K562 (cell line): ENCODE results near the gene CEP57. TPM values are rescaled to one million over a fixed set of nuclear protein-coding genes. Genes with fewer than 3 reads are reported as not detected.

Source experiments
- ATAC-seq: fragments of 200-7000 bp; cut with Tn5 transposase; 3 replicates; pipeline ENCODE4 v1.9.1; 2020; ENCODE audit warnings: moderate library complexity
- BruUV-seq: library from RNA; stranded (reverse); fragments of 400-500 nt; replicated peaks from 2 replicates; lab custom pipeline; 2021; lab: Mats Ljungman, UMichigan
- CTCF ChIA-PET: fragments of 300-600 bp; formaldehyde crosslinking; extraction: SDS; loops from one replicate; lab custom pipeline; 2021; ENCODE audit warnings: low intra/inter-chr PET ratio; lab: Yijun Ruan, JAX
- POLR2A ChIA-PET: fragments of 300-600, 350-650 bp; sonication (Branson Sonifier 250); formaldehyde crosslinking; extraction: SDS; loops from one replicate; lab custom pipeline; 2021; ENCODE audit warnings: antibody characterized with exemption, inconsistent platforms; lab: Yijun Ruan, JAX
- DNase-seq, 4 experiments: peaks; one replicate each; pipeline versions ENCODE4 v3.0.0 to v3.0.0-alpha.2; 2011 to 2018; ENCODE audit warnings: low spot score in 3 of 4, mixed read lengths in 3 of 4; ENCODE audit errors: extremely low read depth in 1 of 4
- FAIRE-seq: peaks from 2 replicates; lab custom pipeline; 2011; peaks lifted over from hg19 to GRCh38; lab: Jason Lieb, UNC
- H2AFZ ChIP-seq: 2 replicates; pipeline ENCODE4 v1.6.0; 2011; ENCODE audit warnings: low read depth, low read length, control low read depth, inconsistent platforms
- H3K27ac ChIP-seq: fragments of 200-600 bp; 3 replicates; pipeline ENCODE4 v1.8.0; 2011; ENCODE audit warnings: low read depth, mild to moderate bottlenecking, control low read depth, inconsistent platforms, low read length, moderate library complexity, mixed read lengths; ENCODE audit errors: extremely low read depth
- H3K27me3 ChIP-seq, 2 experiments: fragments of 300-600 bp in 1 of 2; 2 replicates in 1 of 2; 3 replicates in 1 of 2; pipeline versions ENCODE4 v1.6.0 to v1.8.0; 2011; ENCODE audit warnings: inconsistent platforms in 2 of 2, low read length in 2 of 2, mild to moderate bottlenecking in 1 of 2, mixed read lengths in 1 of 2, moderate library complexity in 1 of 2; ENCODE audit not compliant: control insufficient read depth in 2 of 2, insufficient read depth in 2 of 2
- H3K36me3 ChIP-seq: fragments of 300-600 bp; 3 replicates; pipeline ENCODE4 v1.8.0; 2011; ENCODE audit warnings: mild to moderate bottlenecking, low read length, inconsistent platforms; ENCODE audit not compliant: control insufficient read depth, insufficient read depth
- H3K4me1 ChIP-seq, 2 experiments: fragments of 200-600 bp in 1 of 2; replicated peaks in 1 of 2; 2 replicates in 1 of 2; 3 replicates in 1 of 2; pipeline versions ENCODE4 v1.5.1 to v1.8.0; 2011; ENCODE audit warnings: inconsistent platforms in 2 of 2, low read length in 2 of 2, mild to moderate bottlenecking in 1 of 2, mixed read lengths in 1 of 2, moderate library complexity in 1 of 2; ENCODE audit not compliant: control insufficient read depth in 2 of 2, insufficient read depth in 2 of 2
- H3K4me2 ChIP-seq: 2 replicates; pipeline ENCODE4 v1.6.1; 2011; ENCODE audit warnings: low read length, control low read depth, inconsistent platforms, mixed read lengths; ENCODE audit not compliant: insufficient read depth
- H3K4me3 ChIP-seq: fragments of 200-600 bp; sonication (generic), shearing (Covaris generic); 2 replicates; pipeline ENCODE4 v1.5.1; 2016; ENCODE audit warnings: control low read depth, inconsistent platforms
- H3K79me2 ChIP-seq: fragments of 200-600 bp; 3 replicates; pipeline ENCODE4 v1.8.0; 2011; ENCODE audit warnings: low read length, inconsistent platforms; ENCODE audit not compliant: control insufficient read depth, insufficient read depth
- H3K9ac ChIP-seq, 2 experiments: 2 replicates each; pipeline versions ENCODE4 v1.6.0 to v1.6.1; 2011; ENCODE audit warnings: low read depth in 2 of 2, low read length in 2 of 2, control low read depth in 1 of 2, inconsistent platforms in 1 of 2, mild to moderate bottlenecking in 1 of 2, mixed read lengths in 1 of 2; ENCODE audit not compliant: insufficient read depth in 1 of 2
- H3K9me1 ChIP-seq: one replicate; pipeline ENCODE4 v1.6.0; 2011; ENCODE audit warnings: inconsistent platforms, mild to moderate bottlenecking, low read length, moderate library complexity; ENCODE audit not compliant: control insufficient read depth, insufficient read depth
- H3K9me3 ChIP-seq: replicated peaks from 2 replicates; pipeline ENCODE4 v1.5.1; 2011; ENCODE audit warnings: low read depth, low read length, inconsistent platforms; ENCODE audit not compliant: control insufficient read depth, insufficient read depth
- H4K20me1 ChIP-seq: replicated peaks from 2 replicates; pipeline ENCODE4 v1.6.1; 2011; ENCODE audit warnings: low read length, inconsistent platforms, mixed read lengths; ENCODE audit not compliant: control insufficient read depth, insufficient read depth
- CCNT2 ChIP-seq: IDR thresholded peaks from 2 replicates; pipeline ENCODE4 v1.6.1; 2011; ENCODE audit warnings: borderline replicate concordance, low read depth, mild to moderate bottlenecking, moderate library complexity, mixed read lengths, low read length; ENCODE audit not compliant: insufficient read length; ENCODE audit errors: extremely low read depth
- CHD4 ChIP-seq: fragments of 200-600 bp; sonication (generic); IDR thresholded peaks from 3 replicates; pipeline ENCODE4 v1.6.1; 2012; ENCODE audit warnings: low read depth, mild to moderate bottlenecking, mixed read lengths, low read length, inconsistent platforms; ENCODE audit not compliant: insufficient read depth, insufficient replicate concordance, poor library complexity, severe bottlenecking
- CTCF ChIP-seq, 3 experiments: IDR thresholded peaks in 2 of 3; conservative IDR thresholded peaks in 1 of 3; 2 replicates each; pipeline ENCODE4 v1.5.1; 2011 to 2012; ENCODE audit warnings: low read length in 3 of 3, mild to moderate bottlenecking in 3 of 3, control low read depth in 2 of 3, improper control_type of control experiment in 1 of 3, inconsistent platforms in 1 of 3, low read depth in 1 of 3, mixed read lengths in 1 of 3, moderate library complexity in 1 of 3; ENCODE audit not compliant: insufficient read depth in 2 of 3
- ESRRB ChIP-seq: fragments of 250-450 bp; sonication (Bioruptor Pico); IDR thresholded peaks from 2 replicates; pipeline ENCODE4 v1.5.0; 2020; ENCODE audit warnings: mild to moderate bottlenecking, moderate library complexity, borderline replicate concordance
- GATAD2A ChIP-seq: fragments of 450-650 bp; IDR thresholded peaks from 2 replicates; pipeline ENCODE4 v1.6.1; 2017
- HDAC3 ChIP-seq: fragments of 450-650 bp; IDR thresholded peaks from 2 replicates; pipeline ENCODE4 v1.6.1; 2018; ENCODE audit warnings: borderline replicate concordance, mild to moderate bottlenecking, moderate library complexity; ENCODE audit not compliant: partially characterized antibody
- HDGF ChIP-seq: fragments of 450-650 bp; IDR thresholded peaks from 2 replicates; pipeline ENCODE4 v1.6.1; 2016
- MEF2D ChIP-seq: conservative IDR thresholded peaks from 2 replicates; pipeline ENCODE4 v1.6.1; 2016; ENCODE audit warnings: low read depth, missing genetic modification characterization, missing compliant biosample characterization
- NR1H2 ChIP-seq: sonication (generic); formaldehyde crosslinking; IDR thresholded peaks from 2 replicates; pipeline ENCODE4 v1.4.0; 2020; ENCODE audit warnings: mild to moderate bottlenecking, missing genetic modification reagents
- PREB ChIP-seq: sonication (generic); formaldehyde crosslinking; IDR thresholded peaks from 2 replicates; pipeline ENCODE4 v1.8.1; 2023; ENCODE audit warnings: mild to moderate bottlenecking, missing genetic modification reagents
- RBM14 ChIP-seq: fragments of 200-400 bp; formaldehyde crosslinking; IDR thresholded peaks from 2 replicates; pipeline ENCODE4 v1.6.1; 2018; ENCODE audit warnings: low read depth, mild to moderate bottlenecking, low read length, moderate library complexity, borderline replicate concordance; ENCODE audit not compliant: insufficient read depth
- RBM22 ChIP-seq: fragments of 200-400 bp; formaldehyde crosslinking; IDR thresholded peaks from 2 replicates; pipeline ENCODE4 v1.6.1; 2018; ENCODE audit warnings: low read length, low read depth; ENCODE audit not compliant: poor library complexity, severe bottlenecking
- SMARCA5 ChIP-seq: fragments of 450-650 bp; IDR thresholded peaks from 2 replicates; pipeline ENCODE4 v1.6.1; 2016
- TAF15 ChIP-seq: fragments of 200-400 bp; formaldehyde crosslinking; IDR thresholded peaks from 2 replicates; pipeline ENCODE4 v1.6.1; 2017; ENCODE audit warnings: mild to moderate bottlenecking, low read depth, low read length, moderate library complexity
- TRIM28 ChIP-seq: fragments of 450-650 bp; IDR thresholded peaks from 2 replicates; pipeline ENCODE4 v1.6.1; 2017
- ZNF121 ChIP-seq: sonication (generic); formaldehyde crosslinking; conservative IDR thresholded peaks from 2 replicates; pipeline ENCODE4 v1.8.0; 2022; ENCODE audit warnings: missing genetic modification reagents
- WGBS: fragments of 100-300 bp; shearing (Covaris generic); methylation state at CpG from one replicate; pipeline ENCODE4 v1.1.6; 2016; ENCODE audit warnings: low coverage, mixed read lengths; ENCODE audit not compliant: insufficient coverage; ENCODE audit errors: missing lambda C conversion rate; 5-methylcytosine and 5-hydroxymethylcytosine counted together
- in situ Hi-C: fragments of 300-500 bp; cut with MboI; formaldehyde crosslinking; loops from 4 replicates; pipeline ENCODE4 v1.15.0; 2018; ENCODE audit warnings: inconsistent platforms, mixed read lengths
- intact Hi-C: fragments of 100-400 bp; cut with micrococcal nuclease; formaldehyde crosslinking; loops from 2 replicates; pipeline ENCODE4 v1.14.2; 2022
- polyA plus RNA-seq, 8 experiments: library from polyadenylated mRNA; depleted of rRNA in 4 of 8; stranded (reverse) in 5 of 8; unstranded in 3 of 8; fragments of >200 nt; fragmentation: Nextera tagmentation in 2 of 8; fragmentation: Illumina TruSeq in 1 of 8; extraction: Ambion mirVana in 2 of 8; extraction: Trizol in 1 of 8; gene quantifications; 2 replicates each; pipeline versions ENCODE4 v1.2.1 to v1.2.3, GENCODE V29; 2011 to 2014; ENCODE audit warnings: inconsistent platforms in 1 of 8, missing spikeins in 1 of 8
- total RNA-seq, 7 experiments: library from RNA; depleted of rRNA in 6 of 7; stranded (reverse); fragments of >200 nt in 6 of 7; fragmentation: Illumina TruSeq in 2 of 7; extraction: Trizol in 2 of 7; gene quantifications; 2 replicates each; pipeline versions ENCODE4 v1.2.1 to v1.2.3, GENCODE V29; 2011 to 2021; ENCODE audit warnings: low replicate concordance in 1 of 7
- TF ChIP-seq, protein P1 (sequence below): fragments of 450-650 bp; IDR thresholded peaks from 2 replicates; pipeline ENCODE4 v1.6.1; 2018; ENCODE audit warnings: mild to moderate bottlenecking, low read depth; ENCODE audit not compliant: partially characterized antibody

CEP57 gene
- total and polyA plus RNA-seq, 9 of the 15 experiments (the other 6 are each of a cell fraction or from before 2014, with no cell fraction given): 25.1 to 88.1 (median 65.2) TPM

- H3K4me2 ChIP-seq: peak within 1 kb of the TSS; percentile 95
- intact Hi-C loops: loop anchor here (5.0 kb wide), 1 partner anchor 453 kb away; no protein-coding TSS in a partner anchor
- no peaks in the 10 kb centered on the region for H3K27me3 ChIP-seq
- H3K36me3 ChIP-seq: peaks cover 47% of the 10 kb centered on the region
- ATAC-seq (peak; percentile 83), FAIRE-seq (peak; percentile 94), DNase-seq (peak; percentile 85 to 98 (median 90))
- peaks cover 68% of the 10 kb centered on the region for H3K79me2 ChIP-seq
- CTCF ChIA-PET: interaction anchor here (0.6 kb wide), 1 partner anchor 637 kb away, joined by 4 read pairs; no protein-coding TSS in a partner anchor
- peak within 1 kb of the TSS; percentile 96 to 99 for H3K9ac ChIP-seq
- BruUV-seq: TSS peak; percentile 50
- peak within 1 kb of the TSS; percentile 88 for H3K4me3 ChIP-seq
- in situ Hi-C loops: no loop called here
- no peaks in the 10 kb centered on the region for H3K9me3 ChIP-seq
- peak within 1 kb of the TSS; percentile 99 for H3K27ac ChIP-seq
- peaks cover 4 to 14% of the 10 kb centered on the region in 2 experiments; a peak in 4 of 5 replicates for H3K4me1 ChIP-seq
- H4K20me1 ChIP-seq: peaks cover 6% of the 10 kb centered on the region; the same call in 1 of the 2 replicates
- 0% methylated on average over 40 of the region's 62 CpGs for WGBS
- H3K9me1 ChIP-seq: no peaks in the 10 kb centered on the region
- POLR2A ChIA-PET: interaction anchor here (0.5 to 3.8 kb wide), 18 partner anchors 8 to 745 kb away, joined by 3 to 20 read pairs (median 3); no protein-coding TSS in a partner anchor
- peak within 1 kb of the TSS; percentile 95 for H2AFZ ChIP-seq
- peak; percentile 73 for TF ChIP-seq CCNT2
- TF ChIP-seq NR1H2 (CRISPR knock-in tag): no peak; the same call in 1 of the 2 replicates
- no peak for TF ChIP-seq CTCF (IDR thresholded peaks at IDR 0.05 in 2 of 3, conservative IDR thresholded peaks at IDR 0.05 in 1 of 3; ENCODE audit: insufficient read depth in 2 of 3, low read depth in 1 of 3, low read length in 3 of 3)
- TF ChIP-seq GATAD2A: peak; percentile 46; the same call in 1 of the 2 replicates
- no peak for TF ChIP-seq RBM14
- no peak for TF ChIP-seq MEF2D (tag)
- TF ChIP-seq HDAC3: no peak
- no peak for TF ChIP-seq SMARCA5
- TF ChIP-seq ESRRB (CRISPR knock-in tag): no peak
- no peak for TF ChIP-seq CHD4
- TF ChIP-seq PREB (CRISPR knock-in tag): no peak
- TF ChIP-seq RBM22: no peak
- no peak for TF ChIP-seq TRIM28
- no peak for TF ChIP-seq ZNF121 (CRISPR knock-in tag)
- TF ChIP-seq, protein P1, sequence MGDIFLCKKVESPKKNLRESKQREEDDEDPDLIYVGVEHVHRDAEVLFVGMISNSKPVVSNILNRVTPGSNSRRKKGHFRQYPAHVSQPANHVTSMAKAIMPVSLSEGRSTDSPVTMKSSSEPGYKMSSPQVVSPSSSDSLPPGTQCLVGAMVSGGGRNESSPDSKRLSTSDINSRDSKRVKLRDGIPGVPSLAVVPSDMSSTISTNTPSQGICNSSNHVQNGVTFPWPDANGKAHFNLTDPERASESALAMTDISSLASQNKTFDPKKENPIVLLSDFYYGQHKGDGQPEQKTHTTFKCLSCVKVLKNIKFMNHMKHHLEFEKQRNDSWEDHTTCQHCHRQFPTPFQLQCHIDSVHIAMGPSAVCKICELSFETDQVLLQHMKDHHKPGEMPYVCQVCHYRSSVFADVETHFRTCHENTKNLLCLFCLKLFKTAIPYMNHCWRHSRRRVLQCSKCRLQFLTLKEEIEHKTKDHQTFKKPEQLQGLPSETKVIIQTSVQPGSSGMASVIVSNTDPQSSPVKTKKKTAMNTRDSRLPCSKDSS: no peak
- TF ChIP-seq HDGF: no peak
- no peak for TF ChIP-seq TAF15
Observed at GRCh38 chr11:95789506-95790122, 684 bp upstream of the CEP57 start, which contains the start of gene FAM76B. TSS of gene FAM76B (minus strand) at chr11:95789782. CDS start at chr11:95789478, 304 bp downstream.
